ENCODE results near the gene GAS7. TPM values are rescaled to one million over a fixed set of nuclear protein-coding genes. Genes with fewer than 3 reads are reported as not detected.

The GAS7 gene
- total and polyA plus RNA-seq, 9 of the 15 experiments (the other 6 are each of a cell fraction or from before 2014, with no cell fraction given) = 0.11 to 0.33 TPM; not detected in 7

DNA sequence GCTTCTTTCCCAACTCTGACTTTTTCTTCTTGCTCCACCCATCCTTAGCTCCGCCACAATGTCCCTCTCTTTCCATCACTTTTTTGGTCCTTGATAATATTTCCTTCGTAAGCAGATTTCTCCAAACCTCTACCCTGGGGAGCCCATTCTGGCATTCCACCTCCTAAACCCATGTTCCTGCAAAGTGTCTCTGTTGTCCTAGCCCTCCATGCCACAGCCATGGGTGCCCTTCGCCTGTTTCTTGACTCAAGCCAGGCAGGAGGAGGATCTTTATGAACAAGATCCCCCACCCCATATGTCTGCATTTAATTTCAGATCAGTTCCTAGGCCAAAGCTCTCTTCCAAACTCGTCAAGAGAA, 42.4 kb downstream of the GAS7 start:
- in situ Hi-C loops (cut with MboI) = no loop called here
- H3K27ac ChIP-seq (ENCODE audit: extremely low read depth, low read depth, low read length) = no peak overlapping the region
- no peak overlapping the region for H3K9ac ChIP-seq (ENCODE audit: insufficient read depth in 1 of 2, low read depth in 2 of 2, low read length in 2 of 2)
- no peak overlapping the region for H3K4me2 ChIP-seq (ENCODE audit: insufficient read depth, low read length)
- H2AFZ ChIP-seq (ENCODE audit: low read depth, low read length) = no peak overlapping the region
- H3K27me3 ChIP-seq (ENCODE audit: control insufficient read depth in 2 of 2, insufficient read depth in 2 of 2, low read length in 2 of 2) = no peaks in the 10 kb centered on the region; a peak in 2 of 5 replicates
- TF ChIP-seq MTA2 (IDR thresholded peaks at IDR 0.05; ENCODE audit: low read depth) (no peak), PTBP1 (IDR thresholded peaks at IDR 0.05; ENCODE audit: low read depth, low read length) (no peak), EGR1 (conservative IDR thresholded peaks at IDR 0.05) (no peak), HMG20A (CRISPR knock-in tag; conservative IDR thresholded peaks at IDR 0.05) (no peak), TEAD2 (tag; IDR thresholded peaks at IDR 0.05) (no peak), ZC3H11A (IDR thresholded peaks at IDR 0.05; ENCODE audit: low read depth, low read length) (no peak), PHB (CRISPR knock-in tag; IDR thresholded peaks at IDR 0.05) (no peak)
- no peak overlapping the region for H3K4me3 ChIP-seq
- intact Hi-C loops (cut with micrococcal nuclease) = no loop called here
- no peaks in the 10 kb centered on the region for H3K79me2 ChIP-seq (ENCODE audit: control insufficient read depth, insufficient read depth, low read length)
- whole genome bisulfite sequencing (ENCODE audit: insufficient coverage, low coverage, missing lambda C conversion rate) = 0% methylated on average over 4 of the region's 4 CpGs
- H3K4me1 ChIP-seq (replicated peaks in 1 of 2; ENCODE audit: control insufficient read depth in 2 of 2, insufficient read depth in 2 of 2, low read length in 2 of 2) = no peaks in the 10 kb centered on the region
- ATAC-seq = no peak
- no TSS peak for BruUV-seq (replicated peaks)
- H3K36me3 ChIP-seq (ENCODE audit: control insufficient read depth, insufficient read depth, low read length) = no peaks in the 10 kb centered on the region
- DNase-seq (ENCODE audit: extremely low read depth in 1 of 4, low spot score in 3 of 4) = no peak
- H4K20me1 ChIP-seq (replicated peaks; ENCODE audit: control insufficient read depth, insufficient read depth, low read length) = no peaks in the 10 kb centered on the region
- FAIRE-seq = no peak
- H3K9me3 ChIP-seq (replicated peaks; ENCODE audit: control insufficient read depth, insufficient read depth, low read depth, low read length) = no peaks in the 10 kb centered on the region
- H3K9me1 ChIP-seq (ENCODE audit: control insufficient read depth, insufficient read depth, low read length) = no peaks in the 10 kb centered on the region
- CTCF ChIA-PET (ENCODE audit: low intra/inter-chr PET ratio) = no interaction called here
- POLR2A ChIA-PET = interaction anchor here (0.6 to 0.7 kb wide), 3 partner anchors 8 to 79 kb away, joined by 3 read pairs; no protein-coding TSS in a partner anchor

DNA sequence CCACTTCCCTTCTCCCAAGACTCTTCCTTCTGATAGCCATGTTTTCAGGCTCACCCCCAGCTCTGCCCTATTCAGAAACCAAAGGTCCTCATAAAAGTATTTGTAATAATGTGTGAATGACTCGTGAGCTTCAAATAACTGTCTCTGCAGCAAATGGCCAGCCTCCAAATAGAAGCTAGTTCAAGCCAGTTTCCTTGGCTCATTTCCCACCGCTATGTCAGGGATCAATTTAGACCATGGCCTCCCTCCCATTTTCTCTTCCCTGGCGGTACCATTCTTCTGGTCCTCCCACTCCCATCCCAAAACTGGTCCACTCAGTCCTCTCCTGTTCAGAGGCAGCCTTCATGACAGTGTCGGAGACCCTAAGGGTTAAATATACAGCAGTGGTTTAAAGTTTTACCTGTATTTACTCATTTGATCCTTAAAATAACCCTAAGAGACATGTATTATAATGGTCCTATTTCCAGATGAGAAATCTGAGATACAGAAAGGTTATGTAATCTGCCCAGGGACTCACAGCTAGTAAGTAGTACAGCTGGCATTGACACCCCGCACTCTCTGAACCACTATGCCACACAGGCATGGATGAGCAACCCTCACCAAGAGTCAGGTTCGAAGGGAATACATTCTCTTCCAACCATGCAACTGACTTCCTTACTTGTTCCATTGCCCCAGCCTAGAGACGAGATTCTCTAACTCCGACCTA, 42.9 kb downstream of the GAS7 start:
- no peak overlapping the region for H3K4me2 ChIP-seq (ENCODE audit: insufficient read depth, low read length)
- WGBS (ENCODE audit: insufficient coverage, low coverage, missing lambda C conversion rate) = 12% methylated on average over 8 of the region's 8 CpGs
- no peak overlapping the region for H2AFZ ChIP-seq (ENCODE audit: low read depth, low read length)
- H3K27ac ChIP-seq (ENCODE audit: extremely low read depth, low read depth, low read length) = no peak overlapping the region
- CTCF ChIA-PET (ENCODE audit: low intra/inter-chr PET ratio) = no interaction called here
- no peaks in the 10 kb centered on the region for H4K20me1 ChIP-seq (replicated peaks; ENCODE audit: control insufficient read depth, insufficient read depth, low read length)
- FAIRE-seq (no peak), ATAC-seq (no peak), DNase-seq (ENCODE audit: extremely low read depth in 1 of 4, low spot score in 3 of 4) (no peak)
- POLR2A ChIA-PET = interaction anchor here (0.6 to 0.7 kb wide), 2 partner anchors 8 to 73 kb away, joined by 3 read pairs; no protein-coding TSS in a partner anchor
- H3K9me1 ChIP-seq (ENCODE audit: control insufficient read depth, insufficient read depth, low read length) = no peaks in the 10 kb centered on the region
- H3K4me1 ChIP-seq (replicated peaks in 1 of 2; ENCODE audit: control insufficient read depth in 2 of 2, insufficient read depth in 2 of 2, low read length in 2 of 2) = no peaks in the 10 kb centered on the region
- H3K27me3 ChIP-seq (ENCODE audit: control insufficient read depth in 2 of 2, insufficient read depth in 2 of 2, low read length in 2 of 2) = no peaks in the 10 kb centered on the region; a peak in 1 of 5 replicates
- no peaks in the 10 kb centered on the region for H3K79me2 ChIP-seq (ENCODE audit: control insufficient read depth, insufficient read depth, low read length)
- BruUV-seq (replicated peaks) = no TSS peak
- H3K4me3 ChIP-seq = no peak overlapping the region
- in situ Hi-C loops (cut with MboI) = no loop called here
- intact Hi-C loops (cut with micrococcal nuclease) = no loop called here
- no peaks in the 10 kb centered on the region for H3K9me3 ChIP-seq (replicated peaks; ENCODE audit: control insufficient read depth, insufficient read depth, low read depth, low read length)
- H3K9ac ChIP-seq (ENCODE audit: insufficient read depth in 1 of 2, low read depth in 2 of 2, low read length in 2 of 2) = no peak overlapping the region
- no peaks in the 10 kb centered on the region for H3K36me3 ChIP-seq (ENCODE audit: control insufficient read depth, insufficient read depth, low read length)
- TF ChIP-seq, protein P1, sequence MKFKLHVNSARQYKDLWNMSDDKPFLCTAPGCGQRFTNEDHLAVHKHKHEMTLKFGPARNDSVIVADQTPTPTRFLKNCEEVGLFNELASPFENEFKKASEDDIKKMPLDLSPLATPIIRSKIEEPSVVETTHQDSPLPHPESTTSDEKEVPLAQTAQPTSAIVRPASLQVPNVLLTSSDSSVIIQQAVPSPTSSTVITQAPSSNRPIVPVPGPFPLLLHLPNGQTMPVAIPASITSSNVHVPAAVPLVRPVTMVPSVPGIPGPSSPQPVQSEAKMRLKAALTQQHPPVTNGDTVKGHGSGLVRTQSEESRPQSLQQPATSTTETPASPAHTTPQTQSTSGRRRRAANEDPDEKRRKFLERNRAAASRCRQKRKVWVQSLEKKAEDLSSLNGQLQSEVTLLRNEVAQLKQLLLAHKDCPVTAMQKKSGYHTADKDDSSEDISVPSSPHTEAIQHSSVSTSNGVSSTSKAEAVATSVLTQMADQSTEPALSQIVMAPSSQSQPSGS (CRISPR knock-in tag; IDR thresholded peaks at IDR 0.05) = no peak
- TF ChIP-seq, protein P2, sequence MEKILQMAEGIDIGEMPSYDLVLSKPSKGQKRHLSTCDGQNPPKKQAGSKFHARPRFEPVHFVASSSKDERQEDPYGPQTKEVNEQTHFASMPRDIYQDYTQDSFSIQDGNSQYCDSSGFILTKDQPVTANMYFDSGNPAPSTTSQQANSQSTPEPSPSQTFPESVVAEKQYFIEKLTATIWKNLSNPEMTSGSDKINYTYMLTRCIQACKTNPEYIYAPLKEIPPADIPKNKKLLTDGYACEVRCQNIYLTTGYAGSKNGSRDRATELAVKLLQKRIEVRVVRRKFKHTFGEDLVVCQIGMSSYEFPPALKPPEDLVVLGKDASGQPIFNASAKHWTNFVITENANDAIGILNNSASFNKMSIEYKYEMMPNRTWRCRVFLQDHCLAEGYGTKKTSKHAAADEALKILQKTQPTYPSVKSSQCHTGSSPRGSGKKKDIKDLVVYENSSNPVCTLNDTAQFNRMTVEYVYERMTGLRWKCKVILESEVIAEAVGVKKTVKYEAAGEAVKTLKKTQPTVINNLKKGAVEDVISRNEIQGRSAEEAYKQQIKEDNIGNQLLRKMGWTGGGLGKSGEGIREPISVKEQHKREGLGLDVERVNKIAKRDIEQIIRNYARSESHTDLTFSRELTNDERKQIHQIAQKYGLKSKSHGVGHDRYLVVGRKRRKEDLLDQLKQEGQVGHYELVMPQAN (IDR thresholded peaks at IDR 0.05; ENCODE audit: borderline replicate concordance) = no peak
- TF ChIP-seq NR3C1 (CRISPR knock-in tag; IDR thresholded peaks at IDR 0.05) (no peak), ZNF12 (CRISPR knock-in tag; IDR thresholded peaks at IDR 0.05) (no peak), RBM14 (IDR thresholded peaks at IDR 0.05; ENCODE audit: borderline replicate concordance, insufficient read depth, low read depth, low read length) (no peak), KLF6 (CRISPR knock-in tag; IDR thresholded peaks at IDR 0.05; ENCODE audit: borderline replicate concordance) (no peak), ZNF41 (CRISPR knock-in tag; conservative IDR thresholded peaks at IDR 0.05) (no peak), ZNF121 (CRISPR knock-in tag; conservative IDR thresholded peaks at IDR 0.05) (no peak)
